Ishikawa (cell line): Measurements from ENCODE around the gene ARMC9.

Experiments used
- EGR1 ChIP-seq: IDR thresholded peaks from 2 replicates; pipeline ENCODE4 v1.6.1; 2012
- EP300 ChIP-seq: IDR thresholded peaks from 2 replicates; pipeline ENCODE4 v1.6.1; 2012; ENCODE audit warnings: borderline replicate concordance
- RAD21 ChIP-seq: IDR thresholded peaks from 2 replicates; pipeline ENCODE4 v1.6.1; 2012; ENCODE audit warnings: low read depth
- REST ChIP-seq: IDR thresholded peaks from 2 replicates; pipeline ENCODE4 v1.6.1; 2012; ENCODE audit warnings: low read depth, mild to moderate bottlenecking
- TEAD4 ChIP-seq: IDR thresholded peaks from 2 replicates; pipeline ENCODE4 v1.6.1; 2012

- TF ChIP-seq RAD21 (no peak), REST (no peak), EP300 (no peak), EGR1 (no peak), TEAD4 (no peak)
Measured at GRCh38 chr2:231223458-231223976, 25.1 kb downstream of the ARMC9 start.
